Caki2 (cell line): ENCODE data around the gene FPR2. TPM values are rescaled to one million over a fixed set of nuclear protein-coding genes. Genes with fewer than 3 reads are reported as not detected.

ENCODE experiments used
- DNase-seq: peaks from one replicate; pipeline ENCODE4 v3.0.0-alpha.2; 2015; ENCODE audit warnings: low read depth
- in situ Hi-C: cut with HindIII; loops from 2 replicates; pipeline ENCODE4 v1.10.0; 2016; ENCODE audit warnings: low sequenced_read_pairs, low pct_unique_long_range_greater_than_20kb, mixed read lengths
- total RNA-seq: library from RNA; depleted of rRNA; stranded (reverse); fragments of >200 nt; shearing (Covaris generic); gene quantifications from 2 replicates; pipeline ENCODE4 v1.2.3, GENCODE V29; 2014; ENCODE audit warnings: low replicate concordance; rRNA removed

FPR2 gene
- total RNA-seq: 1.1 TPM in 1 of 2 replicates, not detected in the other

- no peak for DNase-seq
- in situ Hi-C loops: no loop called here
Measured at GRCh38 chr19:51760697-51761356, at the start of gene FPR2. Gene FPR2 (plus strand): TSS chr19:51761180. CDS start chr19:51768659, 7,479 bp downstream.

DNA sequence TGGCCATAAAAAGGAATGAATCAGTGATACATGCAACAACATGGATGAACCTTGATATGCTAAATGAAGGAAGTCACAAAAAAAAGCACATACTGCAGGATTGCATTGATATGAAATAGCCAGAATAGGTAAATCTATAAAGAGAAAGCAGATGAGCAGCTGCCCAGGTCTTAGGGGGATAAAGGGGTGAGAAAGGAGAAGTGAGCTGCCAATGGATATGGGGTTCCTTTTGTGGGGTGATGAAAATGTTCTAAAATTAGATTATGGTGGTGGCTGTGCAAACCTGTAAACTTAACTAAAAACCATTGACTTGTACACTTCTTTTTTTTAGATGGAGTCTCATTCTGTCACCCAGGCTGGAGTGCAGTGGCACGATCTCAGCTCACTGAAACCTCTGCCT lies 49.3 kb upstream of the FPR2 start:
- DNase-seq: no peak
- in situ Hi-C loops: no loop called here

DNA sequence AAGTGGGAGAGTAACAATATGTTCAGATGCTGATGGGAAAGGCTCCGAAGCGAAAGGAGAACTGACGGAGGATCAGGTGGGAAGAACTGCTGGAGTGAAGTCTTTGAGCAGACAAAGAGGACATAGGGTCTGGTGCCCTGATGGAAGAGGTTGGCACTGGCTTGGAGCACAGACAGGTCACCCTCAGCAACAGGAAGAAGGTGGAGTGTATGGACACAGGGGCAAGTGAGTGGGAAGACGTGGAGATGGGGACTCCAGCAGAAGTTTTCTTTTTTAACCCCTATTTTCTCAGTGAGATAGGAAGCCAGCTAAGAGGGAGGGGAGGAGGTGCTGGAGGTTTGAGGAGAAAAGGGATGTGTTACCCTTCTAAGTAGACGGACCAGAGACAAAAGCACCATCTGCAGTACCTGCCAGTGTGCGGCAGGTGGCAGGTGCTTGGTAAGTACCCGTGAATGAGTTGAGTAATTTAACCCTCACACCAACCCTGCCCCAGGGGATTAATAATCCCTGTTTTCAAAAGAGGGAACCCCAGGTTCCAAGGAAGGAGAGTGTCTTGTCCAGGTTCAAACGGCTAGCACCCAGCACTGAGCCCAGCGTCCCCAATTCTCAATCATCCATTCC lies 48.4 kb upstream of the FPR2 start:
- in situ Hi-C loops: no loop called here
- DNase-seq: no peak

DNA sequence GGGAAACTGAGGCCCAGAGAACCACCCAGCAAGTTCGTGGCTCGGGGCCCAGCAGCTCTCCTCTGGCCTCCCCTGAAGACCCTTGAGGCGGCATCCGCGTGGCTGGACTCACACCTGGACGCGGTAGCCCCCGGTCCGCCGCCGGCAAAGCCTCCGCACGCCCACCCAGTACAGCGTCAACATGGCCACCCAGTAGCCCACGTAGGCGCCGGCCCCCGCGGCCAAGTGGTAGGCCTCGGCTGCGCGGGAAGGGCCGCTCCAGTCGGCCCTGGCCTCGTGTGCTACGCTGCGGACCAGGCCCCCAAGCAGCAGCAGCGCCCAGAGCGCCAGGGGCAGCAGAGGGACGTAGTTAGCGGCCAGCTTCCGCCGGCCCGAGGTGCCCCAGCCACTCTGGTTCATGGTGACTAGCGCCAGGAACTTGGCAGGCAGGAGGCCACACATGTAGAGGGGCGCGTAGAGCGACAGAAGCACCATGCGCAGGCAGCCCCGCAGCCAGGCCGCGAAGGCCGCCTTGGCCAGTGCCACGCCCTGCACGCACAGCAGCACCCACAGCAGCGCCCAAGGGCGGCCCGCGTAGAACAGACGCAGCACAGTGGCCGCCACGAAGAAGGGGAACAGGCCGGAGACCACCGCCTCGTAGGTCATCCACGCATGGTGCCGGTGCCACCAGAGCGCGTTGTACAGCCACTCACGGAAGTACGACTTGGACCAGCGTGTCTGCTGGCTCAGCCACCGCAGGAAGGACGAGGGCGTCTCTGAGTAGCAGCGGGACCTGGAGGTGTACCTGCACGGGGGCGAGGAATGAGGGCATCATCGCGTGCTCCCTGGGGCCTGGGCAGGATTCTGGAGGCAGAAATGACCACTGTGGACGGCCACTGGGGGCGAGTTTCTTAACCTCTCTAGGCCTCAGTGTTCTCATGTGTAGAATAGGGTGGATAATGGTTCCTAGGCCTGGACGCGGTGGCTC lies 47.4 kb upstream of the FPR2 start:
- no peak for DNase-seq
- in situ Hi-C loops: no loop called here

GRCh38 chr19:51714848-51715247 lies 46.1 kb upstream of the FPR2 start:
- in situ Hi-C loops: no loop called here
- no peak for DNase-seq

DNA sequence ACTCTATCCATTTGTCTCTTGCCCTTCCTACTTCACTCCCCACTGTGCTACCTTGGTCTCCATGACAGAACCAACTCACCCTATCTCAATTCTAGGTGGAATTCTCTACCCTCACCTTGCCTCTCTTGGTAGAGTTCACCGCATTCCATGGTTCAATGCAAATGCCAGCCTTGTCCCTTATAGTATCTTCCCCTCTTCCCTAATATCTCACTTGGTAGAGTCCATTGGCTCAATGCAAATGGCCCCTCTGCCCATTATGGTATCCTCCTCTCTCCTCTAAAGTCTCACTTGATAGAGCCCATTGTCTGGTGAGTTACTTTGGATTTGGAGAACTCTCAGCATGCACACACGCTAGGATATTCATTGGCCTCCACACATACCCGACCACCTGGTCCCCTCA lies 45.1 kb upstream of the FPR2 start:
- in situ Hi-C loops: no loop called here
- DNase-seq: no peak

DNA sequence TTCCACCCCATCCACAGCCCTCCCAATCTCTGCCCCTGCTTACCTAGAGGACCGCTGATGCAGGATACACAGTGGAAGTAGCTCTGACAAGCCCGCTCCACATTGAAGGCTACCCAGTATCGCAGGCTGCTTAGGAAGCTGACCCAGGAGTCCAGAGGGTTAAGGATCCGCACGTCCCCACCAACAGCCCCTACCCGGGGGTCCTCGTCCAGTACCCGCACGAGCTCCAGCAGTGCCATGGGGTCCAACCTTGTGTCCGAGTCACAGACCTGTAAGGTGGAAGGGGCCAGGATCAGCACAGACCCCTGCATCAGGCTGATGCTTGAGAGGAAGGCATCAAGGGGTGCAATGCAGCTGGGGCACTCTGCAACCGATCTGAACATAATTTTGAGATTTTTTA lies 44.1 kb upstream of the FPR2 start:
- no peak for DNase-seq
- in situ Hi-C loops: no loop called here

GRCh38 chr19:51719251-51719988 lies 41.6 kb upstream of the FPR2 start:
- in situ Hi-C loops: no loop called here
- no peak for DNase-seq

DNA sequence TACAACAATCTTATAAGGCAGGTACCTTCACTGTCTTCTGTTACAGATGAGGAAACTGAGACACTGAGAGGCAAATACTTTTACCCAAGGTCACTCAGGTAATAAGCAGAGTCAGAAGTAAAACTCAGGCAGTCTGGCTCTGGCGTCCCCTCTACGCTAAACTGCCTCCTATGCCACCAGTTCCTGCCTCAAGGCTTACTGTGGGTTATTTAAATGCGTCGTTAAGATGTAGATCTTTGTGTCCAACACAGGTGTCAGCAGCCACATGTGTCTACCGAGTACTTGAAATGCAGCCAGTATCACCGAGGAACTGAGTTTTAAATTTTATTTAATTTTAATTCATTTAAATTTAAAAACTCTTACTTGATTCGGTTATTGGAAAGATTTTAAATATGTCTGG lies 39.1 kb upstream of the FPR2 start:
- in situ Hi-C loops: no loop called here
- DNase-seq: no peak

GRCh38 chr19:51722492-51722891 lies 38.5 kb upstream of the FPR2 start:
- in situ Hi-C loops: no loop called here
- DNase-seq: no peak

DNA sequence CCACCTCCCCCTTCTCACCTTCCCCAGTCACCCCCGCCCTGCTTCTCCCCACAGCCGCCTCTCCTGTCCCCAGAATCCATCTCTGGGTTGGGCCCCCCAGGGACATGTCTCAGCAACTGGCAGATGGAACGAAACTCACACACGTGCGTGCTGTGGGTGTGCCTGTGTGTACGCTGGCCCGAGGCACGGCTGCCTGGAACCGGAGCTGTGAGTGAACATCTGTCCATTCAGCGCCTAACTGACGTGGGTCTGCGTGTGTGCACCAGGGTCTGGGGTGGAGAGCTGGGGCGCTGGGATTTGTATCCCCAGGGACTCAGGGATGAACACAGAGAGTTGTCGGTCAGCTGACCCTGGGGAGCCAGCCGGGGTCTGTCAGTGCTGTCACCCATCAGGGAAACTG lies 36.4 kb upstream of the FPR2 start:
- in situ Hi-C loops: no loop called here
- no peak for DNase-seq

DNA sequence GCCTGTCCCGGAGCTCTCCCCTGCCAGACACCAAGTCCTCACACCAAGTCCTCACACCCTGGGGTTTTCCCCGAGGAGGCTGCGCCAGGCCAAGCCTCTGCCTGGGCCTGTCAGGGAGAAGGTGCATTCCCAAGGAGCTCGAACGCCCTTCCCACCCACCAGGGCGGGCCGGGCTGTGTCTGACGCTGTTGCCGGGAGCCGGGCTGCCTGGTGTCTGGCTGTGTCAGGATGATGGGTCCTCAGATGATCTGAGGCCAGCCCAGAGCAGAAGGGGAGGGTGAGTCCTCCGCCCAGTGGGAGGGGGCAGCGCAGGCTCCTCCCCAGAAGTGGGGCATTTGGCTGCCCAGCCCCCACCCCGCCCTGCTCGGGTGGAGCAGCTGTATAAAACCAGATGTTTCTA lies 34.9 kb upstream of the FPR2 start:
- in situ Hi-C loops: no loop called here
- DNase-seq: peak; percentile 90

DNA sequence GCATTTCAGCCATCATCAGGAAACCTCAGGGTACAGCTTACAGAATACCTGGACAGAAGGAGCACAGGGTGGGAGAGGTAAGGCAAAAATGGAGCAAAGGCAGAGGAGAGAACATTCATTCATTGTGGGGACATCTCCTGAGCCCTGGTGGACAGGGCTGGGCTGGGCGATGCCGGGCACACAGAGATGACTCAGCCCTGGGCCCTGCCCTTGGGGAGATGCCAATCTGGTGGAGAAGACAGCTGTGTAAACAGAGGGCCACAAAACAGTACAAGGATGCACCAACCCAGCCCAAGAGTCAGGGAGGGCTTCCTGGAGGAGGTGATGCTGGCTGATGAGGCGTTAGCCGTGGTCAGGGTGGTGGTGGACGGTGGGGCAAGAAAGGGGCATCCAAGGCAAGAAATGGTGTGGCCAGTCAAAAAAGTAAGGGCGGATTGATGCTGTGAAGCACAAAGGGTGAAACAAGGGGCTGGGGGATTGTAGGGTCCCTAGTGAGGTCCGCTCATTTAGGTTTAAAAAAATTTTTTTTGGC lies 33.6 kb upstream of the FPR2 start:
- DNase-seq: no peak
- in situ Hi-C loops: no loop called here

GRCh38 chr19:51729781-51730180 lies 31.2 kb upstream of the FPR2 start:
- no peak for DNase-seq
- in situ Hi-C loops: no loop called here

GRCh38 chr19:51733742-51734522 lies 27.0 kb upstream of the FPR2 start:
- in situ Hi-C loops: no loop called here
- no peak for DNase-seq

- in situ Hi-C loops: no loop called here
- DNase-seq: no peak
Measured at GRCh38 chr19:51735759-51736449, 25.1 kb upstream of the FPR2 start.

GRCh38 chr19:51737389-51737788 lies 23.6 kb upstream of the FPR2 start:
- no peak for DNase-seq
- in situ Hi-C loops: no loop called here
